ENCODE measurements around the gene RRAD. TPM values are rescaled to one million over a fixed set of nuclear protein-coding genes. Genes with fewer than 3 reads are reported as not detected.
A peak's percentile ranks its signal among the peaks of the same experiment; 100 is the strongest.

The RRAD gene
- total RNA-seq, 1 donor, result 4.3 TPM

GRCh38 chr16:66918803-66919568 lies 6.3 kb downstream of the RRAD start, which contains the start of gene CDH16:
Gene CDH16 (minus strand): TSS chr16:66918885. CDS start chr16:66918065, 820 bp downstream.
- Histone ChIP-seq H3K4me3 (ENCODE audit: insufficient read depth, low read length) (no peak within 1 kb of the TSS), H3K4me1 (ENCODE audit: insufficient read depth, low read length) (peaks cover 10% of the 10 kb centered on the region), H3K27ac (ENCODE audit: low read depth, low read length) (no peak within 1 kb of the TSS), H2AFZ (ENCODE audit: low read length) (no peak within 1 kb of the TSS), H3K27me3 (ENCODE audit: insufficient read depth, low read length) (peaks cover 41% of the 10 kb centered on the region), H3K36me3 (ENCODE audit: insufficient read depth, low read length) (no peaks in the 10 kb centered on the region), H3K9me3 (ENCODE audit: low read depth, low read length) (no peaks in the 10 kb centered on the region), H3K79me2 (ENCODE audit: insufficient read depth, low read length) (no peaks in the 10 kb centered on the region), H3K4me2 (ENCODE audit: insufficient read depth, low read length) (no peak within 1 kb of the TSS), H4K20me1 (ENCODE audit: insufficient read depth, low read length) (no peaks in the 10 kb centered on the region)
- peak; percentile 77 for DNase-seq (ENCODE audit: insufficient read length, low spot score, missing footprints)
- no peak for TF ChIP-seq CTCF (IDR thresholded peaks at IDR 0.05; ENCODE audit: extremely low read depth, low read depth, low read length)

GRCh38 chr16:66918355-66918754 lies 7.0 kb downstream of the RRAD start:
- DNase-seq (ENCODE audit: insufficient read length, low spot score, missing footprints), result peak; percentile 66
- no peaks in the 10 kb centered on the region for H4K20me1 ChIP-seq (ENCODE audit: insufficient read depth, low read length)
- no peak overlapping the region for H3K4me2 ChIP-seq (ENCODE audit: insufficient read depth, low read length)
- TF ChIP-seq CTCF (IDR thresholded peaks at IDR 0.05; ENCODE audit: extremely low read depth, low read depth, low read length), result no peak
- H3K9me3 ChIP-seq (ENCODE audit: low read depth, low read length), result no peaks in the 10 kb centered on the region
- no peak overlapping the region for H2AFZ ChIP-seq (ENCODE audit: low read length)
- no peaks in the 10 kb centered on the region for H3K36me3 ChIP-seq (ENCODE audit: insufficient read depth, low read length)
- peaks cover 6% of the 10 kb centered on the region for H3K4me1 ChIP-seq (ENCODE audit: insufficient read depth, low read length)
- no peak overlapping the region for H3K4me3 ChIP-seq (ENCODE audit: insufficient read depth, low read length)
- H3K27ac ChIP-seq (ENCODE audit: low read depth, low read length), result no peak overlapping the region
- no peaks in the 10 kb centered on the region for H3K79me2 ChIP-seq (ENCODE audit: insufficient read depth, low read length)
- H3K27me3 ChIP-seq (ENCODE audit: insufficient read depth, low read length), result peaks cover 36% of the 10 kb centered on the region

- no peak overlapping the region for H3K27ac ChIP-seq (ENCODE audit: low read depth, low read length)
- no peaks in the 10 kb centered on the region for H4K20me1 ChIP-seq (ENCODE audit: insufficient read depth, low read length)
- no peak overlapping the region for H3K4me3 ChIP-seq (ENCODE audit: insufficient read depth, low read length)
- no peak overlapping the region for H2AFZ ChIP-seq (ENCODE audit: low read length)
- H3K4me1 ChIP-seq (ENCODE audit: insufficient read depth, low read length), result no peaks in the 10 kb centered on the region
- no peaks in the 10 kb centered on the region for H3K36me3 ChIP-seq (ENCODE audit: insufficient read depth, low read length)
- no peak overlapping the region for H3K4me2 ChIP-seq (ENCODE audit: insufficient read depth, low read length)
- no peaks in the 10 kb centered on the region for H3K79me2 ChIP-seq (ENCODE audit: insufficient read depth, low read length)
- H3K27me3 ChIP-seq (ENCODE audit: insufficient read depth, low read length), result peaks cover 36% of the 10 kb centered on the region
- peak; percentile 21 for DNase-seq (ENCODE audit: insufficient read length, low spot score, missing footprints)
- no peak for TF ChIP-seq CTCF (IDR thresholded peaks at IDR 0.05; ENCODE audit: extremely low read depth, low read depth, low read length)
- H3K9me3 ChIP-seq (ENCODE audit: low read depth, low read length), result no peaks in the 10 kb centered on the region
Observed at GRCh38 chr16:66917741-66918140, 7.6 kb downstream of the RRAD start.

- Histone ChIP-seq H3K4me1 (ENCODE audit: insufficient read depth, low read length) (no peaks in the 10 kb centered on the region), H3K9me3 (ENCODE audit: low read depth, low read length) (no peaks in the 10 kb centered on the region), H3K4me2 (ENCODE audit: insufficient read depth, low read length) (no peak overlapping the region), H3K36me3 (ENCODE audit: insufficient read depth, low read length) (no peaks in the 10 kb centered on the region), H3K27me3 (ENCODE audit: insufficient read depth, low read length) (peaks cover 36% of the 10 kb centered on the region), H4K20me1 (ENCODE audit: insufficient read depth, low read length) (no peaks in the 10 kb centered on the region), H3K4me3 (ENCODE audit: insufficient read depth, low read length) (no peak overlapping the region), H3K79me2 (ENCODE audit: insufficient read depth, low read length) (no peaks in the 10 kb centered on the region), H2AFZ (ENCODE audit: low read length) (no peak overlapping the region), H3K27ac (ENCODE audit: low read depth, low read length) (no peak overlapping the region)
- TF ChIP-seq CTCF (IDR thresholded peaks at IDR 0.05; ENCODE audit: extremely low read depth, low read depth, low read length), result no peak
- no peak for DNase-seq (ENCODE audit: insufficient read length, low spot score, missing footprints)
Observed at GRCh38 chr16:66916518-66916917, 8.8 kb downstream of the RRAD start.

All from osteoblast (primary cell).